Muscle of leg (tissue), 11 donors: Measurements from ENCODE around the gene SENP2. TPM values are rescaled to one million over a fixed set of nuclear protein-coding genes. Genes with fewer than 3 reads are reported as not detected.
A peak's percentile ranks its signal among the peaks of the same experiment; 100 is the strongest.
"Not testable (repeated sequence)": the region's sequence is repeated elsewhere in the genome, so short reads cannot be mapped to it uniquely, and the experiment has no call there.

ENCODE experiments used
- DNase-seq: peaks from one replicate; pipeline ENCODE4 v3.0.0; 2013
- H3K27ac ChIP-seq: one replicate; pipeline ENCODE4 v1.5.1; 2013; ENCODE audit warnings: mild to moderate bottlenecking, low read length, control low read depth
- H3K27me3 ChIP-seq: one replicate; pipeline ENCODE4 v1.6.1; 2013; ENCODE audit warnings: low read length; ENCODE audit not compliant: control insufficient read depth, insufficient read depth
- H3K36me3 ChIP-seq: one replicate; pipeline ENCODE4 v1.6.1; 2013; ENCODE audit warnings: low read length; ENCODE audit not compliant: control insufficient read depth, insufficient read depth
- H3K4me1 ChIP-seq: one replicate; pipeline ENCODE4 v1.6.1; 2013; ENCODE audit warnings: low read length; ENCODE audit not compliant: control insufficient read depth, insufficient read depth
- H3K4me3 ChIP-seq: one replicate; pipeline ENCODE4 v1.5.1; 2013; ENCODE audit warnings: low read length, control low read depth
- H3K9me3 ChIP-seq: replicated peaks from 2 replicates; pipeline ENCODE4 v1.6.1; 2013; ENCODE audit warnings: low read depth, low read length; ENCODE audit not compliant: control insufficient read depth
- WGBS: methylation state at CpG from one replicate; pipeline ENCODE4 v1.1.5; 2013; ENCODE audit warnings: missing lambda C conversion rate; ENCODE audit not compliant: insufficient coverage; 5-methylcytosine and 5-hydroxymethylcytosine counted together
- polyA plus RNA-seq, 8 donors: library from polyadenylated mRNA; unstranded; fragments of 120-200 nt; gene quantifications; one replicate each; pipeline versions ENCODE4 v1.2.1 to v1.2.3, GENCODE V29; 2013; ENCODE audit warnings: inconsistent platforms in 1 of 8, low replicate concordance in 1 of 8; ENCODE audit not compliant: insufficient read length in 8 of 8, insufficient read depth in 1 of 8
- total RNA-seq: library from RNA; stranded (reverse); fragments of 120-200 nt; gene quantifications from one replicate; pipeline ENCODE4 v1.2.4, GENCODE V29; 2013

SENP2 gene
- total and polyA plus RNA-seq, 9 donors, result 23.8 to 40.1 (median 35.0) TPM

- Histone ChIP-seq H3K4me3 (no peak overlapping the region), H3K9me3 (no peaks in the 10 kb centered on the region), H3K27ac (no peak overlapping the region), H3K36me3 (peaks cover 69% of the 10 kb centered on the region), H3K27me3 (no peaks in the 10 kb centered on the region), H3K4me1 (no peaks in the 10 kb centered on the region)
- DNase-seq, result no peak
- WGBS, result 100% methylated on average over 1 of the region's 2 CpGs
Measured at GRCh38 chr3:185654758-185655145, 68.7 kb downstream of the SENP2 start.

DNA sequence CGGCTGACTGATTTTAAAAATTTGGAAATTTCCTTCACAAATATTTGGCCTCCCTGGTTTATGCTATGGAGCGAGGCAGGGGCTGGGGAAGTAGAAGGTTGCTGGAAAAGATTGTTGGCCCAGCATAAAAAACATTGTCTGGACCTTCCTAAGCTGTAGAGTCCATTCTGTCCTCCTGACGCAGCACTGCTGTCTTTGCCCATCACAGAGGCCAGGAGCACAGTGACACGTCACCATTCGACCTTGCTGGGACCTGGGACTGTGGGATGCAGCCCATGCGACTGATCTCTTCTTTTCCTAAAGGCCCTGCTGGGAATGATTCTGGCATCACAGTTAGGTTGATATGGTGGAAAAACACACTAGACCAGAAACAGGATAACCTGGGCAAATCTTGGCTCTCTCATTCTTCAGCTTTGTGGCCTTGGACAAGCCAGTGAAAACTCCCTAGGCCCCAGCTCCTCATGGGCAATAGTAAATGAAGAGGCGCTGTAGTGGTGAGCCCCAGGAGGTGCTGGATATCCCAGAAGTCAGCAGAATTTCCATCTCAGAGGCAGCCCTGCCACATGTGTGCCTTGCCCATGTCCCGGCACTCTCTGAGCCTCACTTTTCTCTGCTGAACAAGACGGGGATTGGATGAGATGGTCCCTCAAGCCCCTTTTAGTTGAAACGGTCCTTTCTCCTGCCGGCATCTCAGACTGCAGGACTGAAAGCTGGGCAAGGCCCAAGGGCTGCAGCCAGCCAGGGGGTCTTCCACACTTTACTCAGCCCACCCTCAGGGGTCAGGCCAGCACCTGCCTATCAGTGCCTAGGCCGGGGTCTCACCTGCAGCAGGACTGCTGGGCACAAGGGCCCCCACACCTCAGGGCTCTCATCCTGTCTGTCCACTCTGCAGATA, 69.6 kb downstream of the SENP2 start:
- no peak overlapping the region for H3K27ac ChIP-seq
- 93% methylated on average over 10 of the region's 12 CpGs for WGBS

DNA sequence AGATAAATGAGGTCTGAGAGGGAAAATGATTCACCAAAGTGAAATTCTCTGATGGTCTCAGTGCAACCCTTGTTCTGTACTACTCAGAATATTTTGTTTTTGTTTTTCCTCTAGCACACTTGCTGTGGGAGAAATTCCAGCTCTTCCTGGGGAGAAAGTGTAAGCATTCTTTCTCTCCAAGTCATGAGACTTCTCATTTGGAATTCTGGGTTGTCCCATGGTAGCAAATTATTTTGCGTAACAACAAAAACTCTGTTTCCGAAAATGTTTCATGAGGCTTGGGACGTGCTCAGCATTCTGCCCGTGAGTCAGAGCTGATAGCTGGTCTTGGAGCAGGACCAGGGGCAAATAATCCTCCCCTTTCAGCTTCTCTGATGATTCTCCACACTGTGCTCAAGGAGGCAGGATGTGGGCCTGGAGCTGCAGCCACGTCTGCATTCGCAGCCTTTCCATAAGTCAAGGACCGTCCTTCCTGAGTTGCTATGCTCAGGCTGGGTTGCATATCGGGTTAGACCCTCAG, 70.3 kb downstream of the SENP2 start:
- H3K9me3 ChIP-seq, result no peaks in the 10 kb centered on the region
- no peak overlapping the region for H3K27ac ChIP-seq
- WGBS, result 84% methylated on average over 7 of the region's 8 CpGs
- H3K4me3 ChIP-seq, result no peak overlapping the region
- no peak for DNase-seq
- H3K27me3 ChIP-seq, result no peaks in the 10 kb centered on the region
- peaks cover 68% of the 10 kb centered on the region for H3K36me3 ChIP-seq
- peaks cover 2% of the 10 kb centered on the region for H3K4me1 ChIP-seq

More for the DNA sequence above, 69.6 kb downstream of the SENP2 start:
- no peak overlapping the region for H3K4me3 ChIP-seq
- no peaks in the 10 kb centered on the region for H3K9me3 ChIP-seq
- no peaks in the 10 kb centered on the region for H3K27me3 ChIP-seq
- H3K4me1 ChIP-seq, result peaks cover 2% of the 10 kb centered on the region
- peaks cover 68% of the 10 kb centered on the region for H3K36me3 ChIP-seq
- no peak for DNase-seq

DNA sequence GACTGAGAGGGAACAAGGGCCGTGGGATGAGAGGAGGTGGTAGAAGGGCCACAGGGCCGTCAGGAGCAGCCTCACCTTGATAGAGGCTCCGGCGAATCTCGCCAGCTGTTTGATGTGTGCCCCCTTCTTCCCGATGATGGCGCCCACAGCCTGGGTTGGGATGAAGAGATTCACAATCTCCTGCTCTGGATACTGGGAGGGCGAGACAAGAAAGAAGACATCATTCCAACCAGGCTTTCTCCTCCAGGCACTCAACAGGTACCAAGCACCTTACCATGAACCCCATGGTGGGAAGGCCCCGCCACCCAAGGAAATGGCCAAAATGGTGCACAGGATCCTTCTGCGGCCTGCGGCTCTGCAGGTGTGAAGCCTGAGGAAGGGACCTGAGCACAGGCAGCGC, 71.1 kb downstream of the SENP2 start:
- no peak for DNase-seq
- no peaks in the 10 kb centered on the region for H3K27me3 ChIP-seq
- peaks cover 61% of the 10 kb centered on the region for H3K36me3 ChIP-seq
- H3K27ac ChIP-seq, result no peak overlapping the region
- H3K9me3 ChIP-seq, result no peaks in the 10 kb centered on the region
- H3K4me3 ChIP-seq, result no peak overlapping the region
- peaks cover 2% of the 10 kb centered on the region for H3K4me1 ChIP-seq
- WGBS, result 91% methylated on average over 9 of the region's 12 CpGs

DNA sequence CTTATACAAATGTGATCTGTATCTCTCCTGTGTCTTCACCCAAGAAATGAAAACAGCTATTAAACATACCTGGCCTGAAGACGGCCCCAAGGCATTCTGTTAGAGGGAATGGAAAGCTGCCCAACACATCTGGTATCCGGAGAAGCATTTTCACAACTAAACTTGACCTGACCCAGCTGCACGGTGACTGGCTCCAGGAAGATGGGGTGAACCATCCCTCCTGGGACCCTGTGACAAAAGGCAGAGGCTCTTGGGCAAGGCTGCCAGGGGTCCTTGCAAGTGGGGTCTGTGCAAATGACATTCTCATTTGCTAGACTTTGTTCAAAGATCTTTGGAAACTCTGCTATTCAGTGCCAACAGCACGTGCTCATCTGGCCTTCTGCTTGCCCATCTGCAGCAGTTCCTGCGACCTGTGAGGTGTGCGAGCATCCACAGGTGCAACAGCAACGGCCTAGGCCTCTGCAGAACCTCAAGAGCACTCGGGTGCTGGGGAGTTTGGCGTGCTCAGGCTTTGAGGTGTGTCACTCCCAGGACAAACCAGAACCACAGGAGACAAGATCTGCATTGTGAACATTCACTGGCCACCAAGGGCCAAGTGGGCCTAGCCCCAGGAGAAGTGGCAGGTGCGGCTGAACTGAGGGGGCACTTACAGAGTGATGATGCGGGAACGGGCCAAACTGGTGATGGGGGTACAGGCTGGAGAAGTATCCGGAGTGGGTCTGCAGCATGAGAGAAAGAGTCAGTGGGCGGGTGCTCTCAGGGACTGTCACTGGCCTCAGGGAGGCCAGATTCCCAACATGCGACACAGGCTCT, 71.8 kb downstream of the SENP2 start:
- 83% methylated on average over 12 of the region's 15 CpGs for WGBS
- H3K36me3 ChIP-seq, result peaks cover 55% of the 10 kb centered on the region
- DNase-seq, result no peak
- no peaks in the 10 kb centered on the region for H3K27me3 ChIP-seq
- no peaks in the 10 kb centered on the region for H3K9me3 ChIP-seq
- H3K4me1 ChIP-seq, result peaks cover 2% of the 10 kb centered on the region
- H3K27ac ChIP-seq, result no peak overlapping the region
- no peak overlapping the region for H3K4me3 ChIP-seq

GRCh38 chr3:185658504-185658912, 72.4 kb downstream of the SENP2 start:
- H3K4me3 ChIP-seq, result no peak overlapping the region
- WGBS, result 63% methylated on average over 3 of the region's 8 CpGs
- H3K27ac ChIP-seq, result no peak overlapping the region
- no peak for DNase-seq
- no peaks in the 10 kb centered on the region for H3K27me3 ChIP-seq
- no peaks in the 10 kb centered on the region for H3K9me3 ChIP-seq
- H3K36me3 ChIP-seq, result peaks cover 53% of the 10 kb centered on the region
- peaks cover 2% of the 10 kb centered on the region for H3K4me1 ChIP-seq

- H3K27ac ChIP-seq, result no peak overlapping the region
- WGBS, result 73% methylated on average over 1 of the region's 1 CpG
- no peaks in the 10 kb centered on the region for H3K27me3 ChIP-seq
Measured at GRCh38 chr3:185658943-185659342, 72.8 kb downstream of the SENP2 start.

DNA sequence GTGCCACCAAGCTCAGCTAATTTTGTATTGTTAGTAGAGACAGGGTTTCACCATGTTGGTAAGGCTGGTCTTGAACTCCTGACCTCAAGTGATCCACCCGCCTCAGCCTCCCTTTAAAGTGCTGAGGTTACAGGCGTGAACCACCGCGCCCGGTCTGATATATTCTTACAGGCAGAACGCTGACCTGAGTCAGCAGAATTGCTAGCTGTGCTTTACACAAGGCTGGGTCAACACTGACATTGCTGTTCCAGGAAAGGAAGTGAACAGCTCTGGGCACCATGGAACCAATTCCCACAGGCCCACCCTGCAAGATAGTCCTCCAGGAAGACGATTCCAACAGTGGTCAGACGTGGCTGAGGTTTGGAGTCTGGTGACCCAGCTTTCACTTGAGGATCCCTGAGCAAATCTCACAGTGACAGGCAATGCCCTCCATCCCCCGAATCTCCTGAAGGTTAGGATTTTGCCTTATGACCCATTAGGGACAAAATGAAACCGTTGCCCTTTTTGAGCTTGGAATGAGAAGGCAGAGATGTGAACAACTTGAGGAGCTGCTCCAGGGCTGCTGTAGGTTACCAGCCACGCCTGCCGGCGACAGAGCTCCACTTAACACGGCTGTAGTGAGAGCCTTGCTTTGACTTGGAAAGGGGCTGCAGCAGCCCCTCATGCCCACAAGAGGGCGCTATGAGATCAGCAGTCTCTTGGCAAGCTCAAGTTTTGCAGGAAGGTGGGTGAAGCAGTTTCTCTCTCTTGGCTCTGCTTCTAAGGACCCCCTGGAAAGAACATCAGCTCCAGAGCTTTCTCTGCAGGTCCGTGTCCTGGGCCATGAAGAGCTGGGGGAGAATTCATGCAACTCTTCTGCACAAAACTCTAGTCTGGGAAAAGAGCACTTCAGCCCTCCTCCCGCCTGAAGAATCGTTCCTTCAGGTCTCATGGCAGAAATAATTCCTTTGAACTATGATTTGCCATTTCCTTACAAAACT, 74.1 kb downstream of the SENP2 start:
- 48% methylated on average over 16 of the region's 18 CpGs for WGBS
- Histone ChIP-seq H3K4me1 (peaks cover 2% of the 10 kb centered on the region), H3K27ac (no peak overlapping the region), H3K4me3 (no peak overlapping the region), H3K9me3 (no peaks in the 10 kb centered on the region), H3K36me3 (peaks cover 36% of the 10 kb centered on the region), H3K27me3 (no peaks in the 10 kb centered on the region)
- DNase-seq, result peak; percentile 84

More at GRCh38 chr3:185658943-185659342, 72.8 kb downstream of the SENP2 start:
- peaks cover 49% of the 10 kb centered on the region for H3K36me3 ChIP-seq
- H3K4me1 ChIP-seq, result peaks cover 2% of the 10 kb centered on the region
- H3K9me3 ChIP-seq, result no peaks in the 10 kb centered on the region
- no peak for DNase-seq
- no peak overlapping the region for H3K4me3 ChIP-seq

DNA sequence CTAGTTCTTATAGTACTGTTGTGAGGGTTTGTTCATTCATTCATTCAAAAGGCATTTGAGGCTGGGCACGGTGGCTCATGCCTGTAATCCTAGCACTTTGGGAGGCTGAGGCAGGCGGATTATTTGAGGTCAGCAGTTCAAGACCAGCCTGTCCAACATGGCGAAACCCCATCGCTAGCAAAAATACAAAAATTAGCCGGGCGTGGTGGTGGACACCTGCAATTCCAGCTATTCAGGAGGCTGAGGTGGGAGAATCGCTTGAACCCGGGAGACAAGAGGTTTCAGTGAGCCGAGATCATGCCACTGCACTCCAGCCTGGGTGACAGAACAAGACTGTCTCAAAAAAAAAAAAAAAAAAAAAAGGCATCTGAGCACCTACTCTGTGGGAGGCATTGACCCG, 75.2 kb downstream of the SENP2 start:
- H3K9me3 ChIP-seq, H3K27me3 ChIP-seq, DNase-seq, H3K4me1 ChIP-seq, H3K27ac ChIP-seq, H3K4me3 ChIP-seq: not testable (repeated sequence)
- WGBS, result 83% methylated on average over 10 of the region's 10 CpGs
- peaks cover 26% of the 10 kb centered on the region for H3K36me3 ChIP-seq
